GM21786 (cell line): ENCODE results near the gene BCL6.

ENCODE experiments used
- ATAC-seq: cut with Tn5 transposase; IDR thresholded peaks from one replicate; pipeline ENCODE4 v1.9.1; 2021; ENCODE audit not compliant: unreplicated experiment

The BCL6 gene

DNA sequence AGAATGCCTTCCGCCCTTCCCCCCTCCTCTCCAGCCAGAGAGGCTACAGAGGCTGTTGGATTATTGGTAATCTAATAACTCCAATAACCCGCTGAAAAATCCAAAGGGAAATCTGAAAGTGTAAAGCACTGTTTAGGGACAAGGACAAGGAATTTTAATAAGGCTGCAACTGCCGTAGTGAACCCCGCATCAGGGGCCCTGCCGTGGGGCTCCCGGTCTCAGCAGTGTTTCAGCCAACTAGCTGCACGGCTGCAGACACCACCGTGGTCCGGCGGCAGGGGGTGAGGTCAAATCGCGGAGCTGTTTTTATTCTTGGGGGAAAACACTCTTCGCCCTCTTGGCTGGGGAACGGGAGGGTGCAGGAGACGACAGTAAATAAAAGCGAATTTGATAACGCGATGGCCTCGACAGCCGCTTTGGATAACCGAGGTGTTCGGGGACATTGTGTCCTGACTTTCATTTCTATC lies 6.1 kb downstream of the BCL6 start:
- no peak for ATAC-seq

- ATAC-seq: peak; percentile 72
Observed at GRCh38 chr3:187738331-187739093, 6.8 kb downstream of the BCL6 start.

DNA sequence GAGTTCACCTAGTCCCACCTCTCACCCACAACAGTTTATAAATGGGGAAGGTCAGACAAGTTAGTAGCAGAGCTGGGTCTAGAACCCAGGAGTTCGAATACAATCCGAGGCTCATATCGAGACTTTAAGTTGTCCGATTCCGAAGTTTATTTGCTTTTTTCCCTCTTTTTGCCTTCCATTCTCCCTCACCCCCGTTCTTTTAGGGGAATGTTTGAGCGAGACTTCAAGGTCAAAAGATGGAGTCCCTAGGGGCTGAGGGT lies 7.3 kb downstream of the BCL6 start:
- ATAC-seq: no peak

- no peak for ATAC-seq
Observed at GRCh38 chr3:187737368-187738070, 7.7 kb downstream of the BCL6 start.

- no peak for ATAC-seq
Observed at GRCh38 chr3:187737006-187737367, 8.3 kb downstream of the BCL6 start.

GRCh38 chr3:187736418-187736871 lies 8.8 kb downstream of the BCL6 start:
- ATAC-seq: no peak

- no peak for ATAC-seq
Observed at GRCh38 chr3:187735837-187736236, 9.4 kb downstream of the BCL6 start.

DNA sequence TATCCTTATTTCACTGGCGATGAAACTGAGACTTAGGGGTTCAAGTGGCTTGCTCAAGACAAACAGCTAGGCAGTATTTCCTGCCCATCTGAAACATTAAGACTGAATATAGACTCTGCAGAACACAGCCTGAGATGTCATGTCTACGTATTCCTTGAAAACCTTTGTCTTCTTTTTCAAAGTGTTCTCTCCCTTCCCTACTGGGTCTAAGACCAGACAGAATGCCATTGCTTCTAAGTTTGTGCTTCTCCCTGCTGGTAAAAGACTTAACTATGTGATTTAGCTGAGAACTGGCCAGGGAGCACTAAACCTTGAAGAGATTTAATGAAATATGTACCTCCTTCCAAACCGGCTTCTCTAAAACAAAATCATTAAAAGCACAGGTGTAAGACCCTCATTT lies 9.9 kb downstream of the BCL6 start:
- no peak for ATAC-seq

- ATAC-seq: no peak
Observed at GRCh38 chr3:187734841-187735240, 10.4 kb downstream of the BCL6 start.

GRCh38 chr3:187733371-187733770 lies 11.9 kb downstream of the BCL6 start:
- no peak for ATAC-seq

DNA sequence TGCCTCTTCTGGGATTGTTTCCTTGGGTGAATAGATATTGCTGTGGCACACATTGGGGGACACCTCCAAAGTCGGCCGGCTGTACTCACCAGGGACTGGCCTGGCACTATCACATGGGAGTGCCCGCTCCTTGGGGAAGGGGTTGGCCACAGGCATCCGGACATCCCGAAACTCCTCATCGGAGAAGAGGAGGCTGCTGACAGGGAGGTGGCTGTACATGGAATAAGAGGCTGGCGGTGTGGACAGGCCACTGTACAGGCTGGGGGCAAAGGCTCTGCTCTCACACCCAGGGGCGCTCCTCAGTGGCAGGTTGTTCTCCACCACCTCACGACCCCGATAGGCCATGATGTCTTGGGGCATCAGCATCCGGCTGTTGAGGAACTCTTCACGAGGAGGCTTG lies 15.7 kb downstream of the BCL6 start:
- ATAC-seq: no peak

DNA sequence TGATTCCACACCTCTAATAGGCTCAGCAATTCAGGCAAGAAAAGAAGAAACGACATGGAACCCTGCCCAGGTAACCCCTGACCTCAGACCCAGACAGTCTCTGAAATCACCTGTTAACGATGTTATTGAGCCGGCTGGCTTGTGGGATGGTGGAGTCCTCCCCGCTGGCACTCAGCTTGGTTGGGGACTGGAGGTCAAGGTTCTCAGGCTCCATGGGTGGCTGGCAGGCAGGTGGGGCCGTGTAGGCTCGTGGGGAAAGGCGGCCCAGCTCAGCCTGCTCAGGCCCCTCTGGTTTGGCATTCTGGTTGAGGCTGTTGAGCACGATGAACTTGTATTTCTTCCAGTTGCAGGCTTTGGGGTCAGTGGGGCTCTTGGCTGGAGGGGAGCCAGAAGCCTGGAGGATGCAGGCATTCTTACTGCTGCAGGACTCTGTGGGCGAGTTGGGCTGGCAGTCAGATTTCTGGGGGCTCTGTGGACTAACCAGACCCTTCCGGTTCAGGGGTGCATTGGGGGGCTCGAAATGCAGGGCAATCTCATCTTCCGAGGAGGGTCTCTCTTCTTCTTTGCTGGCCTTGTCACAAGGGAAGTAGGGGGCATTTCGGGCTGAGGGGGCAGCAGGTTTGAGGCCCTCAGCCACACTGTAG lies 16.2 kb downstream of the BCL6 start:
- no peak for ATAC-seq

DNA sequence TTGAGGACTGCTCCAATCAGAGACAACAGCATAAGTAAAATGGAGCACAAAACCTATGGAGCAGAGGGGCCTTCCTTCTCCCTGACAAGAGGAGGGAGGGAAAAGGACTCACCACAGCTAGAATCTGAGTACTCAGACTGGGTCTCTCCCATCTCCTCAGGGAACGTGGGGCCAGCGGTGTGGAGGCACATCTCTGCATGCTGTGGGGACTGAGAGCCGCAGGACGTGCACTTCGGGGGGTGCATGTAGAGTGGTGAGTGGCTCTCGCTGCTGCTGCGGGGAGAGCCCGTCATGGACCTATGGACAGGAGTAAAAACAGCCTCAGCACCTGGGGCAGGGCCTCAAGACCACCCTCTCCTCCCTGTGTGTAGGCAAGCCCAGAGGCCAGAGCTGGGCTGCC lies 17.0 kb downstream of the BCL6 start:
- ATAC-seq: no peak

DNA sequence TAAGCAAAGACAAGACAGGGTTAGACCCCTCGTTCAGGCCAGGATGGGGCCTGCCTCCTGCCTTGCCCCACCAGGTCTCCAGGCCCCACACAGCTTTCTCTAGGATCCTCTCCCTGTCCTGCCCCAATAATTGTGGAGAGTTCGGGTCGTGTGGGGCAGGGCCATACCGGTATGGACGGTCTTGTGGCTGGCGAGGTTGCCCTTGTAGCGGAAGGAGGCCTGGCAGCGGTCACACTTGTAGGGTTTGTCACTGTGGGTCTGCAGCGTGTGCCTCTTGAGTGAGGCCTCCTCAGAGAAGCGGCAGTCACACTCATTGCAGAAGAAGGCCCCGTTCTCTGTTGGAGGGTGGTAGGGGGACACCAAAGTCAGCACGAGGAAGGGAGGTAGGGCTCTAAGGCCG lies 18.7 kb downstream of the BCL6 start:
- ATAC-seq: no peak

- no peak for ATAC-seq
Observed at GRCh38 chr3:187725653-187726370, 19.5 kb downstream of the BCL6 start.

DNA sequence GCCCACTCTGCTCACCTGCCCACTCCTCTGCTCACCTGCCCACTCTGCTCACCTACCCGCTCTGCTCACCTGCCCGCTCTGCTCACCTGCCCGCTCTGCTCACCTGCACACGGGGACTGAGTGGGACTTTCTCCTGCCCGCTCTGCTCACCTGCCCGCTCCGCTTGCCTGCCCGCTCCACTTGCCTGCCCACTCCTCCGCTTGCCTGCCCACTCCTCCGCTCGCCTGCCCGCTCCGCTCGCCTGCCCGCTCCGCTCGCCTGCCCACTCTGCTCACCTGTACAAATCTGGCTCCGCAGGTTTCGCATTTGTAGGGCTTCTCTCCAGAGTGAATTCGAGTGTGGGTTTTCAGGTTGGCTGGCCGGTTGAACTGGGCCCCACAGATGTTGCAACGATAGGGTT lies 20.0 kb downstream of the BCL6 start:
- no peak for ATAC-seq

GRCh38 chr3:187722206-187722612 lies 23.1 kb downstream of the BCL6 start:
- ATAC-seq: no peak

DNA sequence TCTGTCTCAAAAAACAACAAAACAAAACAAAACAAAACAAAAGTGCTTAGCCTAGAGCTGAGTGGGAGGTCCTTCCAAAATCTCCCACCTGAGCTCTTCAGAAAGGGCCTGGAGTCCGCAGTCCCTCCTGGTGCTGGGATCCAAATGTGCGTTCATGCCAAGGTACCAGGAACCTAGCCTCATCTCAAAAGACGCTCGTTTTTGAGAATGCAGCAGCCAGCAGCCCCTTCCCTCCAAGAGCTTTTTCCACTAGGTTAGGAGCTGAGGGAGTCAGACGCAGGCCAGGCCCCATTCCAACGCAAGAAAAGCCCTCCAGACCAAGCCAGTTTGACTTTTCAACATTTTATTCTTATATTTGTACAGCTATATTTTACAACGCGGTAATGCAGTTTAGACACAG lies 24.2 kb downstream of the BCL6 start:
- ATAC-seq: no peak

- ATAC-seq: no peak
Observed at GRCh38 chr3:187720337-187720670, 25.0 kb downstream of the BCL6 start.

DNA sequence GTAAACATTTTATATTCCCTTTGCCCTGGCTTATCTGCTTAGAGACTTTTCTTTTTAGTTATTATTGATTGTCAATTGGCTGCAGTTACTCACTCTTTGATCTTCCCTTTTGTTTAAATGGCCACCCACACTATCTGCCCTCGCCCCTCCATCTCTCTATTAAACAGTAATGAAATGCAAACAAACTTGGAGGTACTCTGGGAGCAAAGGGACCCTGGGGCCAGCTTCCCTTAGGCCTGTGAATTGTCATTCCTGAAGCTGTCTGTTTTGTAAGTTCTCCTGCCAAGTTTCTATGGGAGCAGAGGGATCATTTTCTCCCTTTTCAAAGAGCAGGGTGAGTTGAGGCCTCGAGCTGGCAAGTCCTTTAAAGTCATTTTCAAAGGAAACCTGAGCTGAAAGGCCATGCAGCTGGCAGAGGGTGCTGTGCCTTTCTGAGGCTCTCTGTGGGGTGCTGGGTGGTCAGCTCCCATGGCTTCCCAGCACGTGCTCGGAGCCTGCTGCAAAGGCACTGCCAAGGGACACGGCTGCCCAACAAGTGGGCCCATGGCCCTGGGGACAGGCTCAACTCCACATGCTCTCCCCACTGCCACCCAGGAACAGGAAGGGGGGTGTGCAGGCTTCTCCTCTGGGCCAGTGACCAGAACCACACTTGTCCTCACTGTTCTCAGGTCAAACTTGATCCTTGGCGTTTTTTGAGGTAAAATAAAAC lies 25.5 kb downstream of the BCL6 start:
- no peak for ATAC-seq

DNA sequence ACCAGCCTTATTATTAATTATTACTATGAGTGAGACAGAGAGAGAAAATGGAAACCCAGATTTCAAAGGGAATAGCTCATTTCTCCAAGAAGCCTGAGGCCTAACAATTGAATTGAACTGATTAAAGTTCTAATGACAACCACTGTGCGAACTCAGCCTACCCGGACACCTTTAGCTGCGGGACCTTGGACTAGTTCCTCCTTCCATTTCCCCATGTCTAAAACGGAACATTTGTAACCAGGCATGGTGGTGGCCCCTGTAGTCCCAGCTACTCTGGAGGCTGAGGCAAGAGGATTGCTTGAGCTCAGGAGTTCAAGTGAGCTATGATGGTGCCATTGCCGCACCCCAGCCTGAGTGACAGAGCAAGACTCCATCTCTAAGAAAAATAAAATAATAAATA lies 26.5 kb downstream of the BCL6 start:
- ATAC-seq: no peak
